Nephron progenitor cell (in vitro differentiated cells): ENCODE data around the gene DYNC2LI1.
A peak's percentile ranks its signal among the peaks of the same experiment; 100 is the strongest.

ENCODE experiments used
- DNase-seq: peaks from one replicate; pipeline ENCODE4 v3.0.0; 2021
- H3K27ac Mint-ChIP-seq: 2 replicates; pipeline ENCODE4 v1.8.0; 2021; ENCODE audit warnings: mild to moderate bottlenecking, moderate library complexity, mixed read lengths
- H3K27me3 Mint-ChIP-seq: 2 replicates; pipeline ENCODE4 v1.8.0; 2021; ENCODE audit warnings: mild to moderate bottlenecking, low read depth, mixed read lengths; ENCODE audit not compliant: poor library complexity
- H3K36me3 Mint-ChIP-seq: 2 replicates; pipeline ENCODE4 v1.8.0; 2021; ENCODE audit warnings: low read depth, mixed read lengths
- H3K4me1 Mint-ChIP-seq: 2 replicates; pipeline ENCODE4 v1.8.0; 2021; ENCODE audit warnings: mixed read lengths
- H3K4me3 Mint-ChIP-seq: 2 replicates; pipeline ENCODE4 v1.8.0; 2021; ENCODE audit warnings: mild to moderate bottlenecking, moderate library complexity, mixed read lengths
- H3K9me3 Mint-ChIP-seq: 2 replicates; pipeline ENCODE4 v1.8.0; 2021; ENCODE audit warnings: mild to moderate bottlenecking, moderate library complexity, mixed read lengths
- CTCF ChIP-seq: fragments of 200-600 bp; sonication (generic); IDR thresholded peaks from 2 replicates; pipeline ENCODE4 v1.5.0; 2021; ENCODE audit warnings: antibody characterized with exemption

Gene DYNC2LI1

GRCh38 chr2:43796206-43796605 lies 22.4 kb downstream of the DYNC2LI1 start:
- Mint-ChIP-seq H3K27me3 (no peaks in the 10 kb centered on the region), H3K36me3 (peaks cover 38% of the 10 kb centered on the region), H3K9me3 (no peaks in the 10 kb centered on the region), H3K27ac (no peak overlapping the region), H3K4me1 (no peaks in the 10 kb centered on the region), H3K4me3 (no peak overlapping the region)
- DNase-seq: no peak
- TF ChIP-seq CTCF: no peak

DNA sequence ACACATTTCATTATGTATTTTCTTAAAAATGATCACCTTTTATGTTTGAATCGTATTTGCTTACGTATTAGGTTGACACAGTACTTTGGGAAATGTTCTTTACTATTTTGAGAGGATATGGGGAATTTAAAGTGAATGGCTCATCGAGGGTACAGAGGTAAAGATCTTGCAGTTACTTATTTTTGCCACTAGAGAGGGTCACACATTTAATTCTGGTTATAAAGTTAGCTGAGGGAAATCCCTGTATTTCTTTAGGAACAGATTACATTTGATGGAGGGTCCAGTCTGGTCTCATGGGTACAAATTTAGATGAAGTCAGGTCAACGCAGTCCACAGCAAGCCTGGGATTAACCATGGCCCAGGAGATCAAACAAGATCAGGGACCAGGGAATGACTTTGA lies 24.5 kb downstream of the DYNC2LI1 start:
- no peak overlapping the region for H3K4me3 Mint-ChIP-seq
- no peak for DNase-seq
- H3K27me3 Mint-ChIP-seq: no peaks in the 10 kb centered on the region
- peaks cover 26% of the 10 kb centered on the region for H3K36me3 Mint-ChIP-seq
- no peaks in the 10 kb centered on the region for H3K9me3 Mint-ChIP-seq
- peak; percentile 29 for TF ChIP-seq CTCF
- no peak overlapping the region for H3K27ac Mint-ChIP-seq
- no peaks in the 10 kb centered on the region for H3K4me1 Mint-ChIP-seq

GRCh38 chr2:43800894-43801293 lies 27.1 kb downstream of the DYNC2LI1 start:
- Mint-ChIP-seq H3K27me3 (no peaks in the 10 kb centered on the region), H3K4me3 (no peak overlapping the region), H3K9me3 (no peaks in the 10 kb centered on the region), H3K4me1 (no peaks in the 10 kb centered on the region), H3K27ac (no peak overlapping the region), H3K36me3 (peaks cover 12% of the 10 kb centered on the region)
- DNase-seq: no peak
- no peak for TF ChIP-seq CTCF

- no peak for DNase-seq
- no peak overlapping the region for H3K27ac Mint-ChIP-seq
- H3K36me3 Mint-ChIP-seq: peaks cover 15% of the 10 kb centered on the region
- no peaks in the 10 kb centered on the region for H3K9me3 Mint-ChIP-seq
- no peak for TF ChIP-seq CTCF
- no peaks in the 10 kb centered on the region for H3K4me1 Mint-ChIP-seq
- H3K4me3 Mint-ChIP-seq: no peak overlapping the region
- no peaks in the 10 kb centered on the region for H3K27me3 Mint-ChIP-seq
These were observed 28.3 kb downstream of the DYNC2LI1 start for GRCh38 chr2:43802135-43802534.

- Mint-ChIP-seq H3K4me1 (no peaks in the 10 kb centered on the region), H3K27ac (no peak overlapping the region), H3K9me3 (no peaks in the 10 kb centered on the region), H3K27me3 (no peaks in the 10 kb centered on the region), H3K36me3 (peaks cover 19% of the 10 kb centered on the region), H3K4me3 (no peak overlapping the region)
- no peak for TF ChIP-seq CTCF
- no peak for DNase-seq
These were observed 29.3 kb downstream of the DYNC2LI1 start for GRCh38 chr2:43803113-43803512.

GRCh38 chr2:43806719-43807031 lies 32.8 kb downstream of the DYNC2LI1 start:
- Mint-ChIP-seq H3K27me3 (no peaks in the 10 kb centered on the region), H3K36me3 (peaks cover 19% of the 10 kb centered on the region), H3K4me1 (no peaks in the 10 kb centered on the region), H3K9me3 (no peaks in the 10 kb centered on the region), H3K4me3 (no peak overlapping the region), H3K27ac (no peak overlapping the region)
- no peak for TF ChIP-seq CTCF
- no peak for DNase-seq
